ENCODE data around the gene DSEL. TPM values are rescaled to one million over a fixed set of nuclear protein-coding genes. Genes with fewer than 3 reads are reported as not detected.

The DSEL gene
- 157 and 164 TPM in 2 replicates for total RNA-seq (2014; rRNA removed)
- 34.9 TPM for polyA plus RNA-seq (2012)

- DNase-seq (ENCODE audit: low read depth), result peak; percentile 93
These were observed at the start of gene DSEL for GRCh38 chr18:67516539-67517443. DSEL (minus strand) TSS chr18:67516720; CDS start chr18:67514608, 2,112 bp downstream.

GRCh38 chr18:67553437-67553836 is 36.9 kb upstream of the DSEL start:
- DNase-seq (ENCODE audit: low read depth), result peak; percentile 6

- peak; percentile 5 for DNase-seq (ENCODE audit: low read depth)
These were observed 34.5 kb upstream of the DSEL start for GRCh38 chr18:67550872-67551520.

GRCh38 chr18:67549946-67550345 is 33.4 kb upstream of the DSEL start:
- no peak for DNase-seq (ENCODE audit: low read depth)

GRCh38 chr18:67545681-67546080 is 29.2 kb upstream of the DSEL start:
- no peak for DNase-seq (ENCODE audit: low read depth)

GRCh38 chr18:67540559-67540958 is 24.0 kb upstream of the DSEL start:
- peak; percentile 7 for DNase-seq (ENCODE audit: low read depth)

GRCh38 chr18:67531929-67532328 is 15.4 kb upstream of the DSEL start:
- no peak for DNase-seq (ENCODE audit: low read depth)

- peak; percentile 97 for DNase-seq (ENCODE audit: low read depth)
These were observed 9.0 kb upstream of the DSEL start for GRCh38 chr18:67525328-67526099.

- peak; percentile 94 for DNase-seq (ENCODE audit: low read depth)
These were observed 3.9 kb upstream of the DSEL start for GRCh38 chr18:67520351-67520921.

GRCh38 chr18:67519592-67519991 is 3.1 kb upstream of the DSEL start:
- DNase-seq (ENCODE audit: low read depth), result peak; percentile 75

- DNase-seq (ENCODE audit: low read depth), result no peak
These were observed 2.0 kb upstream of the DSEL start for GRCh38 chr18:67518566-67518965.

- no peak for DNase-seq (ENCODE audit: low read depth)
These were observed 885 bp upstream of the DSEL start for GRCh38 chr18:67517444-67517765.

- DNase-seq (ENCODE audit: low read depth), result peak; percentile 81
These were observed 480 bp downstream of the DSEL start for GRCh38 chr18:67515942-67516538.

GRCh38 chr18:67514901-67515540 is 1.5 kb downstream of the DSEL start:
- DNase-seq (ENCODE audit: low read depth), result no peak

- DNase-seq (ENCODE audit: low read depth), result no peak
These were observed 2.1 kb downstream of the DSEL start for GRCh38 chr18:67514465-67514864.

- DNase-seq (ENCODE audit: low read depth), result no peak
These were observed 3.2 kb downstream of the DSEL start for GRCh38 chr18:67513280-67513679.

GRCh38 chr18:67511840-67512239 is 4.7 kb downstream of the DSEL start:
- no peak for DNase-seq (ENCODE audit: low read depth)

GRCh38 chr18:67510831-67511230 is 5.7 kb downstream of the DSEL start:
- no peak for DNase-seq (ENCODE audit: low read depth)

GRCh38 chr18:67509741-67510391 is 6.7 kb downstream of the DSEL start:
- no peak for DNase-seq (ENCODE audit: low read depth)

- DNase-seq (ENCODE audit: low read depth), result no peak
These were observed 8.4 kb downstream of the DSEL start for GRCh38 chr18:67508146-67508545.

All from LHCN-M2 (cell line).